HG03060 (cell line): ENCODE results near the gene RASEF.

Experiments
- ATAC-seq: cut with Tn5 transposase; IDR thresholded peaks from one replicate; pipeline ENCODE4 v1.9.1; 2021; ENCODE audit warnings: low read depth, moderate number of reproducible peaks; ENCODE audit not compliant: unreplicated experiment

Gene RASEF

GRCh38 chr9:83059417-83059816 is 3.5 kb downstream of the RASEF start:
- ATAC-seq, result no peak

DNA sequence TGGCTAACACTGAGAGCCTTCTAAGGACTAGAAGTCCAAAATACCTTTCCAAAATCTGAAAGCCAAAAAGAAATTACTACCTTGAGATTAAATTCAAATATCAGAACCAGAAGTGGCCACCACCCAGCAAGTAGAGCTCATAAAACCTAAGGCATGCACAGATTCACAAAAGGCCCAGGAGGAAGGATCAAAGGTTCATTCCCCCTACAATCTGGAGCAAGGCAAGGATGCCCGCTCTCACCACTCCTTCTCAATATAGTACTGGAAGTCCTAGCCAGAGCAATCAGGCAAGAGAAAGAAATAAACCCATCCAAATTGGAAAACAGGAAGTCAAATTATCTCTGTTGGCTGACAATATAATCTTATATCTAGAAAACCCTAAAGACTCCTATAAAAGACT is 6.0 kb downstream of the RASEF start:
- ATAC-seq, result no peak

GRCh38 chr9:83056174-83056573 is 6.8 kb downstream of the RASEF start:
- ATAC-seq, result no peak

DNA sequence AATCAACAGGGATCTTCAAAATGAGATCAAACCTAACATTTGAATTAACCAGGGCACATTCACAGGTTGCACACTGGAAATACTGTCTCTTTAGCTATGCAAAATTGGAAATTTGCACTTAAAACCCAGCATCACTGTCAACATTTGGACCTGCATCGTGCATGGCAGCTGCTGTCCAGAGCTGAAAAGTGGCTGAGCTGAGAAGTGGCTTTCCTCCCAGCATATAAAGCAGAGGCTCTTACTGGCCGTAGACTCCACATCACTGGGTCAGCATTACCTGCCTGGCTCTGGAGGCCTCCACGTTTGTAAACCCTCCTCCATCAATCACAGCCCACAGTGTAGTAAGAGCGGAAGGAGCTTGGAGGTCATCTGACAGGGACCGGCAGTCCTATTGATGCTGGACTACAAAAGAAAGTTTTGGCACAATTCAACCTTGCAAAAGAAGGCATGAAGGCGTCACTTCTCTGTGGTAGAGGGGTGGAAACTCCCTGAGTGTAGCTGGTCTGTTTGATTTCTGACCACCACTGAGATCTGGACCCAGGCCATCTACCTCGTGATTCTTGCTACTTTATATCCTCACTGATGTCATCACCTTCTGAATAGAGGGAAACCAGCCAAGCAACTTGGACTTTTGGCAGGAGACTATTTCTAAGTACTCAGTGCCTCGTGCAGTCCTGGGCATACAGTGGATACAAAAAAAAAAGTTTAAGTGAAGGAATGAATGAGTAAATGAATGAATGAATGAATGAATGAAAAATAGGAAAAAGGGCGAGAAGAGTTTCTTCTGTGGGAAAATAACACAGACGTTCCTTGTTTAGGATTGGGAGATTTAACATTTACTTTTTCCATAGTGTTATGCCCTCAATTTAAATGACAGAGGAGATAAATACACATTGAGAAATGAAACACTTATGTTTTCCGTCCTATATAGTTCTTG is 14.8 kb downstream of the RASEF start:
- ATAC-seq, result no peak

DNA sequence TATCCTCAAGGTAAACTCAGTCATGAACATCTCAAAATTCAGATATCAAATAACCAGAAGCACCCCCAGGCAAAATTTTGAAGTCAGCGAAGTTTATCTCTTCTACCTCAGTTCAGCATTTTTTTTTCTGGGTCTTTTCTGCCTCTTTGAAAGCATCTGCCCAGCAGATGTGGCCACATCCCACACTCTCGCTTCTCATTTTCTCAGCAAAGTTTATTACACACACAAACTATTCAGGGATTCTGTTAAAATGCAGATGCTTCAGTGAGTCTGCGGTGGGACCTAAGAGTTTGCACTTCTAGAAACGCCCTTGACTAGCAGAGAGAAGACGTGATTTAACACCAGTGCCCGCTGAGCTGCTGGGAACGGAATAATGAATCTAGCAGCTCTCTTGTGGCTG is 19.3 kb downstream of the RASEF start:
- no peak for ATAC-seq

DNA sequence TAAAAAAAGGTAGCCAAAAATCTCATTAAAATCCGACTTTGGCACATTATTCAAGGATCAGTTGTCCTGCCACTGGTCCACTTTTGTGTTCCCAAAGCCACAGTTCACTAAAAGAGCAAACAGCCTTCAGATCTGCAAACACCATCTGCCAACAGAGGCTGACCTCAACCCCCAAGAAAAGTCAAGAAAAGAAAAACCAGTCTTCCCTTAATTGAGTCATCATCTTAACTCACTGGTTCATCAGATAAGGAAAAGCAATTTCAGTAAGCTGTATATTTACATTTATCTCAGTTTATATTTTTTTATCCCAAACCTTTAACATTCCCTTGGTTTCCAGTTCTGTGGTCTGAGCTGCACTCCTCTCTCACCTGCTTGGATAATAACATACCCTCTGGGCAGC is 21.2 kb downstream of the RASEF start:
- ATAC-seq, result no peak

- no peak for ATAC-seq
Measured at GRCh38 chr9:83039303-83039702, 23.6 kb downstream of the RASEF start.

DNA sequence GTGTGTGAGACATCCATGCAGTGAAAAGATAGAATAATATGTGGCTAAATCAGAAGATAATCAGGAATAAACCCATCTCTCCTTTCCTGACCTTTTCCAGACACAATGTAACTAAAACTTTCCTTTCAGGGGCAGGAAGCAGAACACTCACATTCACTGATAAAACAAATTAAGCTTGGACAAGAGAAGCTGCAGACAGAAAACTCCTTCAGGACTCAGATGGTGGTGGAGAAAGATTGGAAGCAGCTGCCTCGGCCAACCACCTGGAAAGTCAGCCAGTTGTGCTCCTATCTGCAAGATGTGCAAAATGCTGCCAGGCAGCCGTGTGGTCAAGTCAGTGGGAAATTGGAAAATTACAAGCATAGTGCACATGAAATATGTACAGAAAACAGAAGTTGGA is 26.9 kb downstream of the RASEF start:
- no peak for ATAC-seq

GRCh38 chr9:83035143-83035542 is 27.8 kb downstream of the RASEF start:
- ATAC-seq, result no peak

GRCh38 chr9:83034587-83034986 is 28.4 kb downstream of the RASEF start:
- ATAC-seq, result no peak

GRCh38 chr9:83034026-83034425 is 28.9 kb downstream of the RASEF start:
- no peak for ATAC-seq

DNA sequence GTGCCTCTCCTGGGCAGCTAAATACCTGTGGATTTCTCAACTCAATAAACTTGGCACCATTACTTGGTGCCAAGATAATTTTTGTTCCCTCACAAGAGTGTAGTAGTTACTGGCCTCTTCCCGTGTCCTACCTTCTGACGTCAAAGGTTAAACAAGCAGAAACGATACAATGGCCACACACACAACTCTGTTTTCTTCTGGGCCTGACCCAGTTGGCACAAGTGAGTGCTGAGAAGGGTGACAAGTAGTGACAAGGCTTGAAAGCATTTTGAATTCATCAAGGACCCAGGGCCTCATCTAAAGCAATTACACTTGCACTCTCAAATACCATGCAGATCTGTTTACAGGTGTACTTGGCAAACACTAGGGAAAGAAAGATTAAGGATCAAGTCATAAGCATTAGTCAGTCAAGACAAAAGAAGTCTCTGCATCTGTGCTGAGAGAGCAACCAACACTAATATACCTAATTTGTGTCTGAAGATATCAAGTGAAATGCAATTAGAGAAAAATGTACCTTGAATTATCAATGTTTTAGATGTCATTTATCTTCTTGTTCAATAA is 30.8 kb downstream of the RASEF start:
- ATAC-seq, result no peak

- ATAC-seq, result no peak
Measured at GRCh38 chr9:83030391-83031107, 32.4 kb downstream of the RASEF start.

- ATAC-seq, result no peak
Measured at GRCh38 chr9:83029531-83030137, 33.3 kb downstream of the RASEF start.

DNA sequence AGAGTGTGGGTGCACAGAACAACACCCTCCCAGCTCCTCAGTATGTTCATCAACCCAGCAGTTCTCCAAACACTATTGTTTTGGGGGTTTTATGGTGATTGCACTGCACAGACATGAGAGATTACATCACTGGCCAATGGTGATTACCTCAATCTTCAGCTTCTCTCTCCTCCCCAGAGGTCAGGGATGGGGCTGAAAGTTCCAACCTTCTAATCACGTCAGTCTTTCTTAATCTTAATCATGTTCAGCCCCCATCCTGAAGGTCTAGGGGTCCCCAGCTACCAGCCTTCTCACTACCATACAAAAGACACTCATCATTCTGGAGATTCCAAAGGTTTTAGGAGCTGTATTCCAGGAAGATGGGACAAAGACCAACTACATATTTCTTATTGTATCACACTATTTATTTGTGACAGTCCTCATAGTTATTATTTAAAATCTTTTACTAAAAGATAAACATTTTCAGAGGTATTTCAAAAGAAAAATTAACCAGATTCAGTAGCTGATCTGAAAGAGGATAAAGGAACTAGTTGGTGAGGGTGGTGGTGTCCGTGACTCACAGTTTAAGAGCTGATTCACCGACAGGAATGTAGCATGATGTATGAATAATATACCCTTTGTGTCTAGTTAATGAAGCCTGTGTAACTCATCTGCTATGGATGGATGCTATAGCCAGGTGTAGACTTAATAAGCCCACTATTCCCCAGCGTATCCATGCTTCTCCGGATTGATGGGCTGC is 35.6 kb downstream of the RASEF start:
- ATAC-seq, result no peak

- no peak for ATAC-seq
Measured at GRCh38 chr9:83024506-83025125, 38.3 kb downstream of the RASEF start.

DNA sequence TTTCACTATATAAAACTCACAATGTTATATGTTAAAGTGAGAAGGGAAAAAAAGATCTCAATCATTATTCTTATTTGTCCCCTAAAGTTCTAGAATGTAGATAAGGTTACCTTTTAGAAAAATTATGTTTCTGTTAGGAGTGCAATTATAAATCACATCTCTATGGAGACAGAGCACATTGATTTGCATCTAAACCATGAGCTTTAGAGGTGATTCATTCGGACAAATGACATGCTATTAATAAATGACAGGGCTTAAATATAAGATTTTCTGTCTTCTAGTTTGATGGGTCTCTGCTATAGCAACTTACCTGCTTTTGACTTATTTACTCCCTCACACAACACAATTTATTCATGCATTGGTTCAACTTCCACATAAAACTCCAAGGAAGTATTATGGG is 39.8 kb downstream of the RASEF start:
- ATAC-seq, result no peak

DNA sequence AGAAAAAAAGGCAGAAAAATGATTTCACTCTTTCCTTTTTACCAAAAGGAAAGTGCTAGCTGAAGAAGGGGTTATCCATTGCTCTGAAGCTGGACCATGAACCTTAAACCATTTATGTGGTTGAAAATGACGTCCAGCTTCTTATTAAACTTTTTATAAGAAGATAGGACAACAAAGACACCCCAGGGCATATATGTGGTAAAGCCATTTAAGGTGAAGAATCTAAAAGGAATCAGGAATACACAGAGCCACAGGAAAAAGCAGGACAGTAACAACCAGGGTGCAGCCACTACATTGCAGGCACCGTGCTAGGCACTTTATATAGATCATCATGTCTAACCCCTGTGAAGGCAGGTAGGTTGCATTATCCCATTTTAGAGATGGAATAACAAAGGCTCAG is 42.1 kb downstream of the RASEF start:
- ATAC-seq, result no peak

DNA sequence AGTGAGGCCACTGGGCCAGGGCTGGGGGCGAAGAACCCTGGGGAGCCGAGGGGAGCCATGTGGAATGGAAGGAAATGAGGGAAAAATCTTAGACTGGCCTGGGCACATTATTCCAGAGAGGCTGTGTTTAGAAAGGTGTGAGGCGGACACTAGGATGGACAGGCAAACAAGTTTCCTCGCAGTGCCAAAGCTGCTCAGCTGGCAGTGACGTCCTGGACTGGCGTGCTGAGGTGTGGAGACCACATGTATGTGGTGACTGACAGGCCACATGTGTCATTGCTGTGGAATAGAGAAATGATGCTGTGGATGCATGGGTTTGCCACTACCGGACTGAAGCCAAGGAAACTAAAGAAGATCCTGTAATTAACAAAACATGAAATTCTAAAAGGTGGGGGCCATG is 42.6 kb downstream of the RASEF start:
- no peak for ATAC-seq

- no peak for ATAC-seq
Measured at GRCh38 chr9:83019246-83019645, 43.7 kb downstream of the RASEF start.
